Umbilical cord (tissue), 2 donors: ENCODE measurements around the gene MAJIN. TPM values are rescaled to one million over a fixed set of nuclear protein-coding genes. Genes with fewer than 3 reads are reported as not detected.
"Not testable (repeated sequence)": the region's sequence is repeated elsewhere in the genome, so short reads cannot be mapped to it uniquely, and the experiment has no call there.

Source experiments
- DNase-seq: peaks from one replicate; pipeline ENCODE4 v3.0.0-alpha.2; 2015; ENCODE audit warnings: low spot score
- total RNA-seq: library from RNA; depleted of rRNA; stranded (reverse); fragments of >200 nt; gene quantifications from one replicate; pipeline ENCODE4 v1.2.3, GENCODE V29; 2014; ENCODE audit warnings: low replicate concordance; ENCODE audit not compliant: insufficient read depth

MAJIN gene
- total RNA-seq, 1 donor from 2014 or later = not detected

- DNase-seq = peak; percentile 71
Measured at GRCh38 chr11:64990222-64990923, 18.5 kb upstream of the MAJIN start.

GRCh38 chr11:64989416-64989815 is 17.5 kb upstream of the MAJIN start:
- DNase-seq = no peak

- no peak for DNase-seq
Measured at GRCh38 chr11:64987998-64988854, 16.3 kb upstream of the MAJIN start.

GRCh38 chr11:64983339-64983738 is 11.4 kb upstream of the MAJIN start:
- not testable (repeated sequence) for DNase-seq

GRCh38 chr11:64976651-64977050 is 4.7 kb upstream of the MAJIN start:
- DNase-seq = no peak

- no peak for DNase-seq
Measured at GRCh38 chr11:64974124-64974523, 2.2 kb upstream of the MAJIN start.

- DNase-seq = no peak
Measured at GRCh38 chr11:64970731-64971151, 1.2 kb downstream of the MAJIN start.

GRCh38 chr11:64969209-64969608 is 2.7 kb downstream of the MAJIN start:
- DNase-seq = no peak

- DNase-seq = no peak
Measured at GRCh38 chr11:64967375-64967774, 4.5 kb downstream of the MAJIN start.

GRCh38 chr11:64963072-64963631 is 8.8 kb downstream of the MAJIN start:
- DNase-seq = no peak

GRCh38 chr11:64960719-64961118 is 11.2 kb downstream of the MAJIN start:
- peak; percentile 21 for DNase-seq

GRCh38 chr11:64959498-64959897 is 12.4 kb downstream of the MAJIN start:
- no peak for DNase-seq

GRCh38 chr11:64954201-64954600 is 17.7 kb downstream of the MAJIN start:
- DNase-seq = no peak

- DNase-seq = no peak
Measured at GRCh38 chr11:64951529-64951928, 20.4 kb downstream of the MAJIN start.

GRCh38 chr11:64947208-64947814 is 24.6 kb downstream of the MAJIN start:
- DNase-seq = no peak

- no peak for DNase-seq
Measured at GRCh38 chr11:64936539-64936938, 35.4 kb downstream of the MAJIN start.

- DNase-seq = peak; percentile 35
Measured at GRCh38 chr11:64935359-64936081, 36.4 kb downstream of the MAJIN start, which contains the start of gene GPHA2. GPHA2 (minus strand) TSS chr11:64935893; CDS start chr11:64935460, 433 bp downstream.

GRCh38 chr11:64934682-64935358 is 37.1 kb downstream of the MAJIN start:
- DNase-seq = no peak

GRCh38 chr11:64933935-64934681 is 37.8 kb downstream of the MAJIN start:
- DNase-seq = no peak
